Stimulated activated CD4-positive, alpha-beta T cell treated with anti-CD3 and anti-CD28 coated beads, Interleukin-1b, Interleukin-23, amount 100 ng/mL, for 4 hours (primary cell): Measurements from ENCODE around the gene RIN2.
"Not testable (repeated sequence)": the region's sequence is repeated elsewhere in the genome, so short reads cannot be mapped to it uniquely, and the experiment has no call there.

ENCODE experiments used
- DNase-seq, 2 donors: peaks; one replicate each; pipeline ENCODE4 v3.0.0-alpha.2; 2020; ENCODE audit warnings: low read depth in 2 of 2

RIN2 gene

GRCh38 chr20:19737025-19737424 lies 21.0 kb upstream of the RIN2 start:
- no peak for DNase-seq

DNA sequence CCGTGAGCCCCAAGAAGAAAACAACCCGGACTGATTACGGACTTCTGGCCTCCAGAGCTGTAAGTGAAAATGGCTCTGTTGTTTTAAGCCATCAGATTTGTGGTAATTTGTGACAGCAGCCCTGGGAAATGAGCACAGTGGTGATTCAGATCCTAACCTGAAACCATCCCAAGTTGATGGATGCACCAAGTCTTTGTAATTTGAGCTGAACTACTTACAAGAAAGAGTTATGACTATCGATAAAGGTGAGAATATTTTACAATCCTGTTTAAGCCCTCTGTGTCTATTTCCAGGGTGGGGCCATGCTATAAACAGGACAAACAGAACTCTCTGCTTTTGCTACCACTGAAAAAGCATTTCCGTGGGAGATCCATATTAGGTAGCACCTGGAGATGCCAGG lies 19.1 kb upstream of the RIN2 start:
- DNase-seq, result no peak

GRCh38 chr20:19739351-19739750 lies 18.7 kb upstream of the RIN2 start:
- DNase-seq, result no peak

- DNase-seq, result no peak
Observed at GRCh38 chr20:19740512-19740911, 17.5 kb upstream of the RIN2 start.

- no peak for DNase-seq
Observed at GRCh38 chr20:19741924-19742323, 16.1 kb upstream of the RIN2 start.

DNA sequence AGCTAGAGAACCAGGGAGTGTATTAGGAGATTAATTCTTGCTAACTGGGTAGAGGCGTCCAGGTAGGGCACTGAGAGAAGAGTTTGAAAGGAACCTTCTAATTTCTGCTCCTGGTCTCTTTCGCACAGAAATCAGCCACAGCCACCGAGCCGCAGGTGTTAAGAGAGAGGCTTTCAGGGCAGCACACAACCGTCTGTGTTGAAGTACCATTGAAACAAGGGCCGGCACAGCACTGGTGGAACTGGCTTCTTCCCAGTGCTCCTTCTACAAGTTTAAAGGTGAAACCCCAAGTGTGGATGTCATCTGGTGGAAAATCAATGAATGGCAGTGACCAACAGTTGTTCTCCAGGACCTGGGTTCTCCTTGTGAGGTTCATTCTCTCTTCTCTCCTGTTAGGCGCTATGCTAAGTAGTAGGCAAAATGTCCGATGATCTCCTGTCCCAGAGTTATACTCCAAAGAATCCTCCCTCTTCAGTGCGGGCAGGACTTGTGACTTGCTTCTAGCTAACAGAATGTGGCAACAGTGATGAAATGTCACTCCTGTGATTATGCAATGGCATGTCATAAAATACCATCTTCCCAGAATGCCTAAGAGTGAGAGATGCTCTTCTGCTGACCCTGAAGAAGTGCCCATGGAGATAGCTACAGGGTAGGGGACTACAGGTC lies 15.0 kb upstream of the RIN2 start:
- DNase-seq, result no peak

GRCh38 chr20:19743640-19743995 lies 14.4 kb upstream of the RIN2 start:
- DNase-seq, result no peak

DNA sequence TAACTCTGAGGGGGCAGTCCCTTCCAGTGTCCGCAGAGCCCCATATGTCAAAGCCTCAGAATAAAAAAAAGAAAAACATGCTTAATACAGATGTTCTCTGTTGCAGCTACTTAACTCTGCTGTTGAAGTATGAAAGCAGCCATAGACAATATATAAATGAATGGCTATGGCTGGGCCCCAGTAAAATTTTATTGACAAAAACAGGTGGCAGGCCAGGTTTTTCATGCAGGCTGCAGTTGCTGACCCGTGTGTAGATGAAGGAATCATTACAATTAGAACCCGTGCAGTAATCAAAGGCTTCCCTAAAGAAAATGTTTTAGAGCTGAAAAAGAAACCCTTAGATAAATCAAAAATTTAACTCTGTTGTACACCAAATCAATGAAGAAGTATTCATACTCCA lies 13.0 kb upstream of the RIN2 start:
- DNase-seq, result no peak

GRCh38 chr20:19745584-19745983 lies 12.5 kb upstream of the RIN2 start:
- DNase-seq, result no peak

- DNase-seq, result no peak
Observed at GRCh38 chr20:19746396-19746795, 11.7 kb upstream of the RIN2 start.

DNA sequence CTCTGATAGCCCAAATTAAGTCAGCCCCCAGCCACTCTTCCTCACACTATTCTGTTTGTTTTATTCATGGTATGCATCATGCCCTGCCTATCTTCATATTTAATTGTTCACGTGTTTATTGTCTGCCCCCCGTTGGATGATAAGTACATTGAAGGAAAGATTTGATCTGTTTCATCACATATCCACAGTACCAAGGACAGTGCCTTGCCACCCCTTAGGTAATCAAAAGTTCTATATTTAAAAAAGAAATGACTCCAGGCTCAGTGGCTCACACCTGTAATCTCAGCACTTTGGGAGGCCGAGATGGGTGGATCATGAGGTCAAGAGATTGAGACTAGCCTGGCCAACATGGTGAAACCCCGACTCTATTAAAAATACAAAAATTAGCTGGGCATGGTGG lies 10.2 kb upstream of the RIN2 start:
- DNase-seq, result no peak

- no peak for DNase-seq
Observed at GRCh38 chr20:19748681-19749080, 9.4 kb upstream of the RIN2 start.

DNA sequence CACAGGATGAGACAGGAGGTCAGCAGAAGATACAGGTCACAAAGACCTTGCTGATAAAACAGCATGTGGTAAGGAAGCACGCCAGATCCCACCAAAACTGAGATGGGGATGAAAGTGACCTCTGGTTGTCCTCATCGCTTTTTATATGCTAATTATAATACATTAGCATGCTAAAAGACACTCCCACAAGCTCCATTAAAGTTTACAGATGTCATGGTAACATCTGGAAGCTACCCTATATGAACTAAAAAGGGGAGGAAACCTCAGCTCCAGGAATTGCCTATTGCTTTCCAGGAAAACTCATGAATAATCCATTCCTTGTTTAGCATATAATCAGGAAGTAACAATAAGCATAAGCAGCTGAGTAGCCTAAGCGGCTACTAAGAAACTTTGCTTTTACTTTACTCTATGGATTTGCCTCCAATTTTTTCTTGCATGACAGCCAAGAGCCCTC lies 8.4 kb upstream of the RIN2 start:
- no peak for DNase-seq

DNA sequence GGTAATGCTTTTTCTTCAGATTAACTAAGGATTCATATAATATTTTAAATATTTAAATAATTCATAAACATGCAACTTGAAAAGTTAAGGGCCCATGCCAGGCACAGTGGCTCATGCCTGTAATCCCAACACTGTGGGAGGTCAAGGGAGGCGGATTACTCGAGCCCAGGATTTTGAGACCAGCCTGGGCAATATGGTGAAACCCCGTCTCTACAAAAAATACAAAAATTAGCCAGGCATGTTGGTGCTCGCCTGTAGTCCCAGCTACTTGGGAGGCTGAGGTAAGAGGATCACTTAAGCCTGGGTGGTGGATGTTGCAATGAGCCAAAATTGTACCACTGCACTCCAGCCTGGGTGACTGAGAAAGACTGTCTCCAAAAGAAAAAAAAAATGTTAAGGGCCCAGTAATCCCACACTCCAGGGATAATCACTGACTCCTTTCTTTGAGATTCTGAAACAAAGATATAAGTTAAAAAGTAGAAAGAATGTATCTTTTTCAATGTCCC lies 7.9 kb upstream of the RIN2 start:
- DNase-seq, result no peak

GRCh38 chr20:19750907-19751636 lies 7.0 kb upstream of the RIN2 start:
- DNase-seq, result no peak

- DNase-seq, result not testable (repeated sequence)
Observed at GRCh38 chr20:19754201-19754600, 3.9 kb upstream of the RIN2 start.

- DNase-seq, result no peak
Observed at GRCh38 chr20:19756761-19757486, 1.1 kb upstream of the RIN2 start.

DNA sequence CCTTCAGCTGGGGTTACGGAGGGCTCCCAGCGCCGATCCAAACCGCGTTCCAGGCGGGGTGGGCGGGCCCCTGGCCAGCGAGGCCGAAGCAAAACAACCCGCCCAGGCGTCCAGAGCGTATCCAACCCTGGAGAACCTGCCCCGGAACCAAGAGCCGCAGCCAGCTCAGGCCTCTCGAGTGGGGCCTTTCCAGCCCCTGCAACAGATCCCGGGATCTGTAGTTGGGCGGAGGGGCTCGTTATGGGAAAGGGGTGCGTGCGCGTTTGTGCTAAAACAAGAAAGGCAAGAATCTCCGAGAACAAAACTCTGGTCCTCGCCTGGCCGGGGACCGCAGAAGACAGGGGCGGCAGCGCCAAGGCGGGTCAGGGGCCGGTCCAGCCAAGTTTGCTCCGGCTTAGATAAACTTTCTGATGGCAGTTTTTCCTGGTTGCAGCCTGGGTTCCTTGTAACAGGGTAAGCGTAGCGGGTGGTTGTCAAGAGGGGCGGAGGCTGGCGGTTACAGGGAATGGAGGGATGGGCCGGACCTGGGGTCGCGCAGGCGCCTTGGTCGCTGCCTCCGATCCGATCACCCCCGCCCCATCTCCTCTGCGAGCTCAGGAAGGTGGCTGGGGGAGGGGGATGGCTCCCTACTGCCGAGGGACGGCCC lies 448 bp upstream of the RIN2 start:
- no peak for DNase-seq

- DNase-seq, result no peak
Observed at GRCh38 chr20:19758501-19759331, 658 bp downstream of the RIN2 start.

DNA sequence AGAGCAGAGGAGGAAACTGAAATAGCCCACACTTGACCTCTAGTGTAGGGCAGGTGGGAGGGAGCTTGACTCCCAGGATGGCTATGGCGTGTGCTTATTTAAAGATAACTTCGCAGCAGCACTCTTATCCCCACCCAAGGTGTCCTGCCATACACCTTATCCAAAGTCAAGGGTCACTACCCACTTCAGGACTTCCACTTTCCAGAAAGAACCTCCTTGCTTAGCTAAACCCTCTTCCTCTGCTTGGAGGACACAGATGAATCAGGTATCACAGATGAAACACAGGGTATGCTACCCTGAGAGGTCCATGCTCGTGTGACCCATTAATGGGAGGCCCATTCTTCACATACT lies 2.3 kb downstream of the RIN2 start:
- no peak for DNase-seq

DNA sequence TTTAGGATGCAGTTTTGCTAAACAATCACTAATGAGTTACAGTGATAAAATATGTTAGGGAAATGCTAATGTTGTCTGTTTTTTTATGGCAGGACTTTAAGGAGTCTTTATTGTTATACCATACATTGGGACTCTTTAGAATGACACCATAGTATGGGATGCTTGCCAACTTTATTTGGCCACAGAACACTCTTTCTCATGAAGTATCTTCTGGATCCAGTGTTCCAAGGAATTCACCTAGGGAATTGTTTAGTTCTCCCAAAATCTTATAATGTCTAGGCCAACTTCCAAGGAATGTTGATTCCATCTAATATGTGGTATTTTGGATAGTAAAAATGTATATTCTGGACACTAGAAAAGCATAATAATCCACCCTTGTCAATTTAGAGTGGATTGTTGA lies 3.3 kb downstream of the RIN2 start:
- DNase-seq, result no peak

DNA sequence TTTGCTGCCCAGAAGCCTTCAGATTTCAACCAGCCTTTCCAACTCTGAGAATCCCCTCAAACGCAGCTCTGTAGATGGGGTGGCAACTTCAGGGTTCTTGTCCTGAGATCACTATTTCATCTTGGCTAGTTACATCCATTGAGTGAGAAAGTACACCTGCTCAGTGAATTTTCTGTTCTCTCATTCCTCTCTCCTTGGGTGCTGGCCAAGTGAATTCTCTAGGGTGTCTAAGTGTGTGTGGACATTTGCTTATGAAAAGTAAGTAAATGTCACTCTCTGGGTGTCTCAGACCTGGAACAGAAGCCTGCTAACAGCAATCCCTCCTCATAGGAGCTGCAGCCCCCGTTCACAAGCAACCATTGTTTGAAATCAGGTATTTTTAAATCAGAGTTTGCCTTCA lies 3.8 kb downstream of the RIN2 start:
- DNase-seq, result no peak
